Fibroblast of peridontal ligament (primary cell): Measurements from ENCODE around the gene CCR5AS.
"Not testable (repeated sequence)": the region's sequence is repeated elsewhere in the genome, so short reads cannot be mapped to it uniquely, and the experiment has no call there.

Source experiments
- DNase-seq: peaks from one replicate; pipeline ENCODE4 v3.0.0-alpha.2; 2010; ENCODE audit errors: extremely low read depth

Gene CCR5AS

DNA sequence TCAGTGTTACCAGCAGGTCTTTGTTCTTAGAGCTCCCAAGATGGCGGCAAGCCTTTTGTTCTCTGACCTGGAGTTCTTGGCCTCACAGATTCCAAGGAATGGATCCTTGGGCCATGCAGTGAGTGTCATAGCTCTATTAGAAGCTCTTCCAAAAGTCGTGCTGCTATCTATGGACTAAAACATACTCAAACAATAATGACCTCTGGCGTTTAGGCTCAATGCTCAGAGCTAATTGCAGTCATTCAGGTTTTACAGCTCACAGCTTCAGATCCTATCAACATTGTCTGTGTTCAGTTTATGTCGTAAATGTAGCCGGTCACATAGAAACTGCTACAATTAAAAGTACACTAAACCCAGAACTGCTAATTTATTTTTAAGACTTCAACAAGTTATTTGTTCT, 22.4 kb upstream of the CCR5AS start:
- DNase-seq = no peak

DNA sequence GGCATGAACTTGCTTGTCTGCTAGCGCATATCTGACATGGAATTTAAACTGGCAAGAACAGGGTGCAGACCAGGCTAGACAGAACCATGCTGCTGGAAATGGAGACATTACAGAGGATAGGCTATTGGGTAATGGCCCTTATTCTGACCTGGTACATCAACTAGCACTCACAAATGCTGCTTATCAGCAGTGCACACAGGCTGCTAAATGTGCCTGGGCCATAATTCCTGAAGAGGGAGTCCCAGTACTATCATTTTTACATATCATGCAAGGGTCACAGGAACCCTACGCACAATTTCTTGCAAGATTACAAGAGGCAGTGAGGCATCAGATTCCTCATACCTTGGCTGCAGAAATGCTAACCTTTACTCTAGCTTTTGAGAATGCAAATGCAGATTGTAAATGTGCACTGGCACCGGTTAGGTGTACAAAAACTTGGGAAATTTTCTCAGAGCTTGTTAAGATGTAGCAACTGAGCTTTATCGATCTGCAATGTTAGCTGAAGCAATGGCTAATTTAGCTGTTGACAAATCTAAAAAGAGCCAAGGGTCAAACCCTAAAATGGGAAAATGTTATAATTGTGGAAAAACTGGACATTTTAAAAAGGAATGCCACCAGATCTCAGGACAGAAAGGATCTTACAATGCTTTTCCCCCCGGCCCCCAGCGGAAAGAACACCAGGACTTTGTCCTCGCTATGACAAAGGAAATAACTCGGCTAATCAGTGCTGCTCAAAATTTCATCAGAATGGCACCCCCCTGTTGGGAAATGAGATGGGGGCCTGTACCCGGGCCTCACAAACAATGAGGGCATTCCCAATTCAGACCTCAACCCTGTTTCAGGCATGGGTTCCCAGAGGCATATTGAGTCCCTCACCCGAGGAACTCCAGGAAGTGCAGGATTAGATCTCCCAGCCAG, 21.3 kb upstream of the CCR5AS start:
- DNase-seq = no peak

DNA sequence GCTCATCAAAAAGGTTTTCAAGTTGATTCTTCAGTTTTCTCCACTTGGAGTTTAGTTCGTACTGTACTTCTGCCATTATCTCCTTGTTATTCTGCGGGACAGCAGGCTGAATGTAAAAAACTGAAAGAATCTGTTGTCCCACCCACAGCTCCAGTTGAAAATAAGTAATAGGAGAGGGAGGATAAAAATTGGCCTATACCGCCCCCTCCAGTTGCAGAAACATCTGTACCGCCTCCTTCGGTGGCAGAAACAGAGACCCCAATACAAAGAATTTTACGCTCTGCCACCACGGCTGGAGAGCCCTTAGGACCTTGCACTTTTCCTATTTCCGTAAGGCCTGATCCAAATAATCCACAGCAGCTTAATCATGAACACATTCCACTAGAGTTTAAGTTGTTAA, 20.5 kb upstream of the CCR5AS start:
- DNase-seq = peak; percentile 26

DNA sequence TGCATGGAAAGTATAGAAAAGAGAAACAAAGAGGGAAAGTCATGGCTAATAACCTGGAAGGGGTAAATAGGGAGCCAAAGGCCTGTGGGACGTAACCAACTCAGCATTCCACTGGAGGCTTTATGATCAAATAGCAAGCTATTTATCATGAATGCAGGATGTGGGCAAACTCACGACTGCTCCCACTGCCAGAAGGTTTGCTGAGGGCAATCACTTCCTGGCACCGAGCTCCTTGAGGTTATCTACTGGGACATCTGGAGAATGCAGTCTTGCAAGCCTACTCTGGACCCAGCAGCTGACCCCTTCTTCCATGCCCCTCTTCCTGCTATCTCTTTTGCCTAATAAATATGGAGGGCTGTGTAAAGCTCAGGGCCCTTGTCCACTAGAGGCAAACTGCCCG, 19.6 kb upstream of the CCR5AS start:
- DNase-seq = not testable (repeated sequence)

DNA sequence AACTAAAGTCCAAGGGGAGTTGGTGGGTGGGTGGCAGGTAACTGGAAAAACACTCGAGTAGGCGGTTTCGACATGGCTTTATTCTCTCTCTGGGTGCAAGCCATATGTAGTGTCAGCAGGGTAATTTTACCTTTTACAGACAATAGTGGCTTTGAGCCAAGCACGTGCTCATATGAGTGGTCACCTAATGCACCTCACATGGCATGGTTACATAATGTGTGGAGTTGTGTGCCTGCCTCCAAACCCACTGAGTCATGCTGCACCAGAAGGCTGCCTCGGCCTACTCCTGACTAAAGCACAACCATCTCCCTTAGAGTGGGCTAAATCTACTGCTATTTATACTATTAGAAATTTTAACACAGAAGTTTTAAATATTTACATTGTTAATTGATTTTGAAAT, 16.7 kb upstream of the CCR5AS start:
- peak; percentile 25 for DNase-seq

DNA sequence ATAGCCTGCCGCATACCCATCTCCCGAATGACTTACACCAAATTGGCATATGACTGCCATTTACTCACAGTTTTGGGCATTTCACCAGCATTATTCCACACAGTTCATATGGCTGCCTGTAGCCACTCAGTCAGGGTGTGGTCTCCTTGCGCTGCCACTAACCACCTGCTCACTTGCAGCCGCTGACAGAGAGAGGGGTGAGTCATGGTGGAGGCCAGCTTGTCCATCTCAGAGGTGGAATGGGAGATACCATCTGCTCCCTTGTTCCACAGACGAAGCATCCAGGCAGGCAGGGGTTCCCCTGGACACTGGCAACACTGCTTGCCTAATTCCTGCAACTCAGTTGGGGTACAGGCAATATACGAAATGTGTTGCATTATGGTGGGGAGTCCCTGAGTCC, 15.8 kb upstream of the CCR5AS start:
- DNase-seq = no peak

DNA sequence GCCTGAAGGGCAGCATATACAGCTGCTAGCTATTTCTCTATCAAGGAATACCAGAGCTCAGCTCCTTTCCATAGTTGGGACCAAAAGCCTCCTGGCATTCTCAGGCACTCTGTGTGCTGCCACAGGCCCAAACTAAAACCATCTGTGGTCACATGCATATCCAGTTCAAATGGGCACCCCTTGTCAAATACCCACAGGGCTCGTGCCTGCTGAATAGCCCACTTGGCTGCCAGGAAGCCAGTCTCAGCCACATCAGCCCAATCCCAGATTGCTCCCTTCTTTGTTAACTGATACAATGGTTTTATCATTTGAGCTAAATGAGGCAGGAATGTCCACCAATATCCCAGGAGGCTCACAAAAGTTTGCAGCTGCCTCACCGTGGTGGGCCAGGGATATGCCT, 14.1 kb upstream of the CCR5AS start:
- no peak for DNase-seq

DNA sequence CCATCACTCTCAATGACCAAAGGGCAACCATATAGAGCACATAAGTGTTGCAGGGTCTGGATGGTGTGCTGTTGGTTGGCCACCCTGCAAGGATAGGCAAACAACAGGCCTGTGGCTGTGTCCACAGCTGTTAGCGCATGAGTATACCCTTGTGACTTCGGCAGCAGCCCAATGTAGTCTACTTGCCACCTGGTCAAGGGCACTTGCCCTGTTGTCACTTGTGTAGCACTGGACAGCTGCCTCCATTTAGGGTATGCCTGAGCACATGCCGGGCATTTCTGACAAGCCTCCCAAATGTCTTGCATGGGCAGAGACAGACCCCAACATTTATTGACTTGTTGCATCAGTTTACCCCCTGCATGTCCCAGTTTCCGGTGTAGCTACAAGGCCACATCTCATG, 12.9 kb upstream of the CCR5AS start:
- DNase-seq = no peak

DNA sequence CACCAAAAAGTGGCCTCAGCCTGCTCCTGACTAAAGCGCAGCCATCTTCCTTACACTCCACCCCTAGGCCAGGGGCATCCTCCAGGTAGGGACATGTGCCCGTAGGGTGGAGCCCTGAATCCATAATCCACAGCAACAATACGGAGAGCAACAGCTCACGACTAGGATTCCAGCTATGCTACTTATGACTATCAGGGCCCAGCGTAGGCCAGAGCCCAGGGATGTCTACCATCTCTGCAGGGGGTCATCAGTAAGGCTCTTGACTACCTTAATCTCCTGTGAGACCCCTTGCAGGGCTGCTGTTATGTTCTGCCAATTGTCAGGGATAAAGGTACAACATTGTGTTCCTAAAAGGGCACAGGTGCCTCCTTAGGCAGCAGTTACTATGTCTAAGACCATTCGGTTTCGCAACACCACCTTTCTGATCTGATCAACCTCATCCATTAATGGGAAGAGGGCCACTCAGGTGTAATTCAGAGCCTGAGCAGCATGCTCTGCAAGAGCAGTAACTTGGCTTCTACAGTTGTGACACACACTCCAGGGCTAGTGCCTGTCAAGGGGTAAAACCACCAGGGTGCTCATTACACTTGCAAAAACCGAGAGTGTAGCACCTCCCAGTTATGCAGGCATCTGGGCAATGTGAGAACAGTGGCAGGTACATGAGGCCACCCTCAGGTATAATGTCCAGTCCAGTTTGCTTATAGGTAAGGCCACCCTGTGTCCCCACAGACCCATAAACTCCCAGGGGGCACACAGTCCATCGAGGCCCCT, 11.2 kb upstream of the CCR5AS start:
- DNase-seq = no peak

DNA sequence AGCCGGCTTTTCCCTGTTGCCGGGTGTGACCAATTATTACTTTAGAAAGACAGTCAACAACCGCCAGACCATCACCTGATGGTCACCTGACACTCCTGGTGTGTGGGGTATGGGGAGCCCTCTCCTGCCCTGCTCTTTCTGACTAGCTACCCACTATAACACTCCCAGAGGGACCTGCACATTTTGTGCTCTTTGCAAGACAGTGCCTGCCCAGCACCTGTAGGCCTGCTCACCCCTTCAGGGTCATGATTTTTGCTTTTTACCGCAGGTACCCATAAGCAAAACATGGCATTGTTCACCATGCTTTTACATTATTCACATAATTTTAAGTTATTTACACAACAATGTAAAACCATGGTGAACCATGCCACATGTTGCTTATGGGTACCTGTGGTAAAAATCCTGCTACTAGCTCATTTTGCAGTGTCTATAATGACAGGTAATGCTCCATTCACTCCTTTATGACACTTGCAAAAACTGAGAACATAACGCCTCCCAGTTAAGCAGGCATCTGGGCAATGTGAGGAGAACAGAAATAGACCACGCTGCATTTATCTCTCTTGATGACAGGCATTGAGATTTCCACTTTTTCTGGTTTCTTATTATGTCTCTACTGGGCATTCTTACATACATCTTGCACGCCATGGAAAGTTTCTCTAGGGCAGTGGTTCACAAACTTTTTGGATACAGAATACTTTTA, 10.1 kb upstream of the CCR5AS start:
- DNase-seq = no peak

DNA sequence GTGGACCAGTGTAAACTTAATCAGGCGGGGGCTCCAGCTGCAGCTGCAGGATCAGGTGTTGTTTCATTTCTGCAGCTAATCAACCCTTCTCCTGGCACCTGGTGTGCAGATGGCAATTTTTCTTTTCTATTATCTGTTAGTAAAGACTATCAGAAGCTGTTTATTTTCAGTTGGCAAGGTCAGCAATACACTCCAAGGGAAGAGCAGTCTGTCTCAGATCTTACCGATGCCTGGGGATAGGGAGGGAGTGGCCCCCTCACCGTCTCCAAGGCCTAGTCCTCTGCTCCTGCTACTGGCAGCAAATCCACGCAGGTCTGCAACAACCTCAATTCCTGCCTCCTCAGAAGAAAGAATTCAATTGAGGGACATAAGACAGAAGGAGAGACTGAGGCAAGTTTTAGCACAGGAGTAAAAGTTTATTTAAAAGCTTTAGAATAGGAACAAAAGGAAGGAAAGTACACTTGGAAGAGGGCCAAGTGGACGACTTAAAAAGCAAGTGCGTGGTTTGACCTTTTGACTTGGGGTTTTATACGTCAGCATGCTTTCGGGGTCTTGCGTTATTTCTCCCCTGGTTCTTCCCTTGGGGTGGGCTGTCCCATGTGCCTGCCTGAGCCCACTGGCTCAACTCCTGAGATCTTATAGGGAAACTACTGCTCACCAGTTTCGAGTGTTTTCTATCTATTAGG, 9.4 kb upstream of the CCR5AS start:
- peak; percentile 21 for DNase-seq

DNA sequence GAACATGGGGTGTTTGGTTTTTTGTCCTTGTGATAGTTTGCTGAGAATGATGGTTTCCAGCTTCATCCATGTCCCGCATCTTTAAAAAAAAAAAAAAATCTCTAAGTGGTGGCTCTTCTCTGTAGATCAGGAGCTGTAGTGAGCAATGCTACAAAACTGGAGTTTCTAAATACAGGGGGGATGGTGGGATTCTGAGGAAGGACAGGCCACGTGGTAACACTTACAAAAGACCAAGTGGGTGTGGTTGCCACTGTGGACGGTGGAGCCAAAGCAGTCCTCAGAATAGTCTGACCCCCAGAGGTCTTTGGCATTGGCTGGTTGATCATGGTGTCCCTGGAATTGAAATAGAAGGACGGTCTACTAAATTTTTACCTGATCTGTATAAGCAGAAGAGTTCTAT, 7.9 kb upstream of the CCR5AS start:
- DNase-seq = no peak

DNA sequence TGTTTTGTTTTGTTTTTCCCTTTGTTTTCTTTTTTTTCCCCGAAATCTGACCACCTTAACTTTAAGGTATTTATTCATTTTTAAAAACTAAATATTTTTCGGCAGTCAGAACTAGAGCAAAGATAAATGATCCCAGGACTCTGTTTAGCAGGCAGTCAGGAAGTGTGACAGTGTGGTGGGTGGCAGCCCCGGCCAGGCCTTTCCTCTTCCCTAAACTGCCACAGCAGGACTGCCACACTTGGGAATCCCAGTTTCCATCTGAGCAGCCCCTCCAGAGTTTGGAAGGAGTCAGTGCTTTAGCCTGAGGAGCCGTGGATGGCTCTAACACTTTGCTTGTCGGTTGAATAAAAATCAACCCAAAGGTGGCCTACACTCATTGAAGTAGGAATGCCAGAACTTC, 7.1 kb upstream of the CCR5AS start:
- no peak for DNase-seq

DNA sequence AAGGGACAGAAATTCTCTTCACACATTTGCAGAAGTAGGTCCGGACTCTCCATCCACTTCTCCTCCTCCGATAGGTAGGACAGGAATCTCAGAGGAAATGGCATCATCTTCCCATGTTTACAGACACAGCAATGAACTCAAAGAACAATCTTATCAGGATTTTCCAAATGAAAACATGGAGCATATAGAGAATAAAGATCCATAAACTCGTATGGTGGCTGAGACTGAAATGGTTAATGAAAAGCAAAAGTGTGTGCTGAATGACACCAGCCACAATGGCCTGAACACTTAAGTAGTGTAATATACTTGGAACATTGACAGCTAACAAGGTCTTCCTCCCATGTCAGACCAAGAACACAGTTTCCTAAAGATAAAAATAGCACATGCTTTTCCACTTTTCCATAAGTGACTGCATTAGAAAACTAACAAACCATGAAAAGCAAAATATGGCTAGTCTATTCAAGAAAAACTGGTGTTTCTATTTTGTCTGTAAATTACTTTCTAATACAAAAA, 6.0 kb upstream of the CCR5AS start:
- no peak for DNase-seq

DNA sequence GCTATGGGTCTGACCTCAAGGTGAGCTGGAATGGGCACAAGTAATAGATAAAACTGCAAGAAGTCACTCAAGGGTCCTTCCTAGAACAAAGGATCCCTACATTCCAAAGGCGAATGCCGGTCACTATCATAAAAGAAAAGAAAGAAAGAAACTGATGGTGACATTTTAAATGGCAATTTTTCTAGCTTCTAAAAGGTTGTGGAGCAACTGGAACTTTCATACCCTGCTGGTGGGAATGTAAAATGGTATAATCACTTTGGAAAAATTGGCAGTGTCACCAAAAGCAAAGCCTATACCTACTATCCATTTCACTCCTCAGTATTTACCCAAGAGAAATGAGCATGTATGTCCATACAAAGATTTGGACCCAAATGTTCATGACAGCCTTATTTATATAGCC, 4.4 kb upstream of the CCR5AS start:
- no peak for DNase-seq

DNA sequence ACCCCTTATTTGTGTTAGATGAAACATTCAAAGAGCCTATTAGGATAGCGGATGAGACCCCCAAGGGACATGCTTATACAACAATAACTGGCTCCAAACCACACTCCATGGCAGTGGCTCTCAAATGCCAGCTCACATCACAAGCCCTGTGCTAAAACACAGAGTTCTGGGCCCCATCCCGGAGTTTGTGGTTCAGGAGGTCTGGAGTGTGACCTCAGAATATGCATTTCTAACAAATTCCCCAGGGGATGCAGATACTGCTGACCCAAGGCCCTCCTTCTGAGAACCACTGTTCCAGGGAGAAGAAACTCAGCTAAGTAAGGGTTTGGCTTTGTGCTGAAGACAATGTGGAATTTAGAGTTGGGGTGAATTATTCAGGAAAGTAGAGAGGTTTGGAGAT, 3.8 kb upstream of the CCR5AS start:
- DNase-seq = peak; percentile 77

DNA sequence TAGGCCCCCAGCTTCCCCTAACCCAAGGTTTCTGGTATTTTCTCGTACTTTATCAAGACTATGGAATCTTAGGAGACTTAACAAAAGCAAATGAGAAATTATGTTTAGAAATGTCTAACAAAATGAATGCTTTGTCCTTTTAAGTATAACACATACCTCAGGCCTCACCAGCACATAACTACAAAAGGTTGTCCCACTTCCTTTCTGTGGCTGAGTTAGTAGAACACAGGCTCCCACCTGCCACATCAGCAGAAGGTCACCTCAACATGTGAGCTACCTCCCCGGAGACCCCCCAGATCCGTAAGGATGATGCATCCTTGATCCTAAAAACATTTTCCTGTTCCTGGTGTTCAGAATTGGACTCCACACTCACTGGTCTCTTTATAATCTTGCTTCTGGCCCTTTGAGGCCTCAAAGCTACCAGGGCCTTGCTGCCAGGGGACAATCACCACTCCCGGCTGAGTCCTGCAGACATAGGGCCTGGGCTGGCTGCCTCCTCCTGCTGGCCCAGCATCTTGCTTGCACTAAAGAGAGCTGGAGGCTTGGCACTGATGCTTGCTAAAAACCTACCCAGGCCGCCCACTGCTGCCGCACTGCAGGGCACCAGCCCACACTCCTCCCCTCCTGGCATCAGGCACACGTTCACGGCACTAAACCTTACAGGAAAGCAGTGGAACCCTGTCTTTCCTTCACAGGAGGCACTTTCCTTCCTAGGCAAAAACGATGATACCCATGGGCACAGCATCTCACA, 3.0 kb upstream of the CCR5AS start:
- DNase-seq = no peak

DNA sequence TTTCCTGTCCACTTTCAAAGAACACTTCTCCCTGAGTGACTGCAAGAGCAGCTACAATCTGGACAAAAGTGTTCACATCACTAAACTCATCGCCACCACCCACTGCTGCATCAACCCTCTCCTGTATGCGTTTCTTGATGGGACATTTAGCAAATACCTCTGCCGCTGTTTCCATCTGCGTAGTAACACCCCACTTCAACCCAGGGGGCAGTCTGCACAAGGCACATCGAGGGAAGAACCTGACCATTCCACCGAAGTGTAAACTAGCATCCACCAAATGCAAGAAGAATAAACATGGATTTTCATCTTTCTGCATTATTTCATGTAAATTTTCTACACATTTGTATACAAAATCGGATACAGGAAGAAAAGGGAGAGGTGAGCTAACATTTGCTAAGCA, 2.0 kb upstream of the CCR5AS start:
- DNase-seq = no peak

DNA sequence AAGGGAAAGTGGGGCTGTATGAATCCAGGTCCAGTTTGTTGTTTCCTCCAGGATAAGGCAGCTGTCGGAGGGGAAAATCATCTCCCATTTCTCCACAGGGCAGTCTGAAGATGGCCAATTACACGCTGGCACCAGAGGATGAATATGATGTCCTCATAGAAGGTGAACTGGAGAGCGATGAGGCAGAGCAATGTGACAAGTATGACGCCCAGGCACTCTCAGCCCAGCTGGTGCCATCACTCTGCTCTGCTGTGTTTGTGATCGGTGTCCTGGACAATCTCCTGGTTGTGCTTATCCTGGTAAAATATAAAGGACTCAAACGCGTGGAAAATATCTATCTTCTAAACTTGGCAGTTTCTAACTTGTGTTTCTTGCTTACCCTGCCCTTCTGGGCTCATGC, 1.1 kb upstream of the CCR5AS start:
- DNase-seq = no peak

DNA sequence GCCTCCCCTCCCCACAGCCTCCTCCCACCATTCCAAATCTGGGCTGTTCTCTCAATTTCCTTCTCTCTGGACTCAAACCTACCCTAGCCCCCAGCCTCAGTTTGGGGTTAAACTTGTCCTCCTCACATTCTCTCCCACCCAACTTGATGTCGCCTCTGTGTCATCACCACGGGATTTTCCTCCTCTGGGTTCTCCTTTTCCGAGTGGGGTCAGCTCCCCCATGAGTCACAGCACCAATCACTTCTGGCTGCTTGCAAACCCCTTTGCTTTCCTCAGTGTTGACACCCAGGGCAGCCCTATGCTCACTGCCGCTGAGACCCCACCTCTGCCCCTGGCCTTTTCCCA, 451 bp downstream of the CCR5AS start:
- no peak for DNase-seq
